HEK293 (cell line): ENCODE data around the gene SLC38A3.

Experiments used
- BCL11B ChIP-seq: fragments of 450-650 bp; formaldehyde crosslinking; IDR thresholded peaks from 2 replicates; pipeline ENCODE4 v1.5.1; 2016; ENCODE audit warnings: low read depth, missing biosample characterization, missing genetic modification characterization
- CTCF ChIP-seq: fragments of 450-650 bp; formaldehyde crosslinking; IDR thresholded peaks from 2 replicates; pipeline ENCODE4 v1.5.1; 2016; ENCODE audit warnings: missing biosample characterization, missing genetic modification characterization
- GLIS1 ChIP-seq: fragments of 450-650 bp; formaldehyde crosslinking; IDR thresholded peaks from 2 replicates; pipeline ENCODE4 v1.5.1; 2016; ENCODE audit warnings: missing biosample characterization, missing genetic modification characterization
- KLF9 ChIP-seq: fragments of 450-650 bp; formaldehyde crosslinking; IDR thresholded peaks from 2 replicates; pipeline ENCODE4 v1.5.1; 2016; ENCODE audit warnings: missing biosample characterization, missing genetic modification characterization, low read depth
- OVOL3 ChIP-seq: fragments of 450-650 bp; formaldehyde crosslinking; IDR thresholded peaks from 2 replicates; pipeline ENCODE4 v1.5.1; 2016; ENCODE audit warnings: missing biosample characterization, missing genetic modification characterization
- SCRT2 ChIP-seq: fragments of 450-650 bp; formaldehyde crosslinking; IDR thresholded peaks from 2 replicates; pipeline ENCODE4 v1.5.1; 2016; ENCODE audit warnings: missing biosample characterization, missing genetic modification characterization
- WT1 ChIP-seq: fragments of 450-650 bp; formaldehyde crosslinking; IDR thresholded peaks from 2 replicates; pipeline ENCODE4 v1.5.1; 2016; ENCODE audit warnings: missing biosample characterization, missing genetic modification characterization
- ZBTB1 ChIP-seq: fragments of 450-650 bp; formaldehyde crosslinking; IDR thresholded peaks from 2 replicates; pipeline ENCODE4 v1.5.1; 2016; ENCODE audit warnings: missing biosample characterization, missing genetic modification characterization
- ZBTB17 ChIP-seq: fragments of 450-650 bp; formaldehyde crosslinking; IDR thresholded peaks from 2 replicates; pipeline ENCODE4 v1.5.1; 2016; ENCODE audit warnings: missing biosample characterization, missing genetic modification characterization
- ZFP69B ChIP-seq: fragments of 450-650 bp; formaldehyde crosslinking; IDR thresholded peaks from 2 replicates; pipeline ENCODE4 v1.5.1; 2016; ENCODE audit warnings: missing biosample characterization, missing genetic modification characterization
- ZIC2 ChIP-seq: fragments of 450-650 bp; formaldehyde crosslinking; IDR thresholded peaks from 2 replicates; pipeline ENCODE4 v1.5.1; 2016; ENCODE audit warnings: missing biosample characterization, missing genetic modification characterization
- ZNF211 ChIP-seq: fragments of 450-650 bp; formaldehyde crosslinking; IDR thresholded peaks from 2 replicates; pipeline ENCODE4 v1.5.1; 2016; ENCODE audit warnings: low read depth, missing biosample characterization, missing genetic modification characterization
- ZNF214 ChIP-seq: fragments of 450-650 bp; formaldehyde crosslinking; IDR thresholded peaks from 2 replicates; pipeline ENCODE4 v1.5.1; 2017; ENCODE audit warnings: missing biosample characterization, mild to moderate bottlenecking, missing genetic modification characterization, borderline replicate concordance
- ZNF24 ChIP-seq: fragments of 450-650 bp; formaldehyde crosslinking; IDR thresholded peaks from 2 replicates; pipeline ENCODE4 v1.5.1; 2016; ENCODE audit warnings: missing biosample characterization, missing genetic modification characterization
- ZNF266 ChIP-seq: fragments of 450-650 bp; formaldehyde crosslinking; IDR thresholded peaks from 2 replicates; pipeline ENCODE4 v1.5.1; 2016; ENCODE audit warnings: missing biosample characterization, missing genetic modification characterization, low read depth
- ZNF335 ChIP-seq: fragments of 450-650 bp; formaldehyde crosslinking; conservative IDR thresholded peaks from 2 replicates; pipeline ENCODE4 v1.5.1; 2016; ENCODE audit warnings: missing biosample characterization, missing genetic modification characterization
- ZNF560 ChIP-seq: fragments of 450-650 bp; formaldehyde crosslinking; IDR thresholded peaks from 2 replicates; pipeline ENCODE4 v1.5.1; 2017; ENCODE audit warnings: missing biosample characterization, missing genetic modification characterization, borderline replicate concordance
- ZNF596 ChIP-seq: fragments of 450-650 bp; IDR thresholded peaks from 2 replicates; pipeline ENCODE4 v1.5.0; 2018; ENCODE audit warnings: missing biosample characterization, mild to moderate bottlenecking, missing genetic modification characterization, moderate library complexity
- ZNF623 ChIP-seq: fragments of 450-650 bp; formaldehyde crosslinking; IDR thresholded peaks from 2 replicates; pipeline ENCODE4 v1.5.1; 2016; ENCODE audit warnings: missing biosample characterization, missing genetic modification characterization
- ZNF658 ChIP-seq: fragments of 450-650 bp; formaldehyde crosslinking; IDR thresholded peaks from 2 replicates; pipeline ENCODE4; 2016; ENCODE audit warnings: missing biosample characterization, missing genetic modification characterization
- ZNF660 ChIP-seq: fragments of 450-650 bp; IDR thresholded peaks from 2 replicates; pipeline ENCODE4 v1.5.1; 2018; ENCODE audit warnings: missing biosample characterization, mild to moderate bottlenecking, missing genetic modification characterization
- ZNF707 ChIP-seq: fragments of 450-650 bp; formaldehyde crosslinking; IDR thresholded peaks from 2 replicates; pipeline ENCODE4 v1.5.1; 2016; ENCODE audit warnings: missing biosample characterization, missing genetic modification characterization
- ZNF785 ChIP-seq: fragments of 450-650 bp; formaldehyde crosslinking; IDR thresholded peaks from 2 replicates; pipeline ENCODE4 v1.5.1; 2016; ENCODE audit warnings: missing biosample characterization, missing genetic modification characterization
- ZNF791 ChIP-seq: fragments of 450-650 bp; formaldehyde crosslinking; IDR thresholded peaks from 2 replicates; pipeline ENCODE4 v1.5.1; 2016; ENCODE audit warnings: missing biosample characterization, missing genetic modification characterization
- ZNF830 ChIP-seq: fragments of 450-650 bp; IDR thresholded peaks from 2 replicates; pipeline ENCODE4 v1.5.0; 2018; ENCODE audit warnings: missing biosample characterization, missing genetic modification characterization, low read depth, mild to moderate bottlenecking, moderate library complexity
- ZSCAN30 ChIP-seq: fragments of 450-650 bp; IDR thresholded peaks from 2 replicates; pipeline ENCODE4 v1.5.1; 2018; ENCODE audit warnings: missing biosample characterization, mild to moderate bottlenecking, missing genetic modification characterization, moderate library complexity
- TF ChIP-seq, protein P1 (sequence below): fragments of 450-650 bp; formaldehyde crosslinking; conservative IDR thresholded peaks from 2 replicates; pipeline ENCODE4 v1.5.1; 2016; ENCODE audit warnings: low read depth, missing biosample characterization, missing genetic modification characterization
- TF ChIP-seq, protein P2 (sequence below): fragments of 450-650 bp; formaldehyde crosslinking; IDR thresholded peaks from 2 replicates; pipeline ENCODE4 v1.5.1; 2016; ENCODE audit warnings: missing biosample characterization, missing genetic modification characterization
- TF ChIP-seq, protein P3 (sequence below): fragments of 450-650 bp; formaldehyde crosslinking; IDR thresholded peaks from 2 replicates; pipeline ENCODE4 v1.5.1; 2016; ENCODE audit warnings: missing biosample characterization, missing genetic modification characterization
- TF ChIP-seq, protein P4 (sequence below): fragments of 450-650 bp; formaldehyde crosslinking; IDR thresholded peaks from 2 replicates; pipeline ENCODE4 v1.5.1; 2017; ENCODE audit warnings: missing biosample characterization, missing genetic modification characterization

SLC38A3 gene

GRCh38 chr3:50245831-50246516 is 40.9 kb downstream of the SLC38A3 start (continued):
- TF ChIP-seq, protein P1, sequence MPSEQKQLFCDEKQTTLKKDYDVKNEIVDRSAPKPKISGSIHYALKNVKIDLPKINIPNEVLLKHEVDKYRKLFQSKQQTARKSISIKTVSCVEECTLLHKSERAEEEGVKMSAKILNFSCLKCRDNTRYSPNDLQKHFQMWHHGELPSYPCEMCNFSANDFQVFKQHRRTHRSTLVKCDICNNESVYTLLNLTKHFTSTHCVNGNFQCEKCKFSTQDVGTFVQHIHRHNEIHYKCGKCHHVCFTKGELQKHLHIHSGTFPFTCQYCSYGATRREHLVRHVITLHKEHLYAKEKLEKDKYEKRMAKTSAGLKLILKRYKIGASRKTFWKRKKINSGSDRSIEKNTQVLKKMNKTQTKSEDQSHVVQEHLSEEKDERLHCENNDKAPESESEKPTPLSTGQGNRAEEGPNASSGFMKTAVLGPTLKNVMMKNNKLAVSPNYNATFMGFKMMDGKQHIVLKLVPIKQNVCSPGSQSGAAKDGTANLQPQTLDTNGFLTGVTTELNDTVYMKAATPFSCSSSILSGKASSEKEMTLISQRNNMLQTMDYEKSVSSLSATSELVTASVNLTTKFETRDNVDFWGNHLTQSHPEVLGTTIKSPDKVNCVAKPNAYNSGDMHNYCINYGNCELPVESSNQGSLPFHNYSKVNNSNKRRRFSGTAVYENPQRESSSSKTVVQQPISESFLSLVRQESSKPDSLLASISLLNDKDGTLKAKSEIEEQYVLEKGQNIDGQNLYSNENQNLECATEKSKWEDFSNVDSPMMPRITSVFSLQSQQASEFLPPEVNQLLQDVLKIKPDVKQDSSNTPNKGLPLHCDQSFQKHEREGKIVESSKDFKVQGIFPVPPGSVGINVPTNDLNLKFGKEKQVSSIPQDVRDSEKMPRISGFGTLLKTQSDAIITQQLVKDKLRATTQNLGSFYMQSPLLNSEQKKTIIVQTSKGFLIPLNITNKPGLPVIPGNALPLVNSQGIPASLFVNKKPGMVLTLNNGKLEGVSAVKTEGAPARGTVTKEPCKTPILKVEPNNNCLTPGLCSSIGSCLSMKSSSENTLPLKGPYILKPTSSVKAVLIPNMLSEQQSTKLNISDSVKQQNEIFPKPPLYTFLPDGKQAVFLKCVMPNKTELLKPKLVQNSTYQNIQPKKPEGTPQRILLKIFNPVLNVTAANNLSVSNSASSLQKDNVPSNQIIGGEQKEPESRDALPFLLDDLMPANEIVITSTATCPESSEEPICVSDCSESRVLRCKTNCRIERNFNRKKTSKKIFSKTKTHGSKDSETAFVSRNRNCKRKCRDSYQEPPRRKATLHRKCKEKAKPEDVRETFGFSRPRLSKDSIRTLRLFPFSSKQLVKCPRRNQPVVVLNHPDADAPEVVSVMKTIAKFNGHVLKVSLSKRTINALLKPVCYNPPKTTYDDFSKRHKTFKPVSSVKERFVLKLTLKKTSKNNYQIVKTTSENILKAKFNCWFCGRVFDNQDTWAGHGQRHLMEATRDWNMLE (tag by site-specific recombination), result no peak
- TF ChIP-seq ZNF335 (tag by site-specific recombination) (peak; percentile 61), WT1 (tag by site-specific recombination) (no peak), ZIC2 (no peak), ZNF791 (tag by site-specific recombination) (no peak), ZNF830 (tag by site-specific recombination) (no peak), ZNF660 (tag by site-specific recombination) (peak; percentile 57; the same call in 1 of the 2 replicates), ZNF560 (no peak), ZFP69B (0 out of 2 replicates have a peak, but pooled peaks have one; percentile 15), ZNF785 (tag by site-specific recombination) (no peak), OVOL3 (tag by site-specific recombination) (no peak), ZBTB17 (no peak), KLF9 (tag by site-specific recombination) (no peak), ZNF211 (tag by site-specific recombination) (no peak), ZNF266 (tag by site-specific recombination) (no peak), ZSCAN30 (tag by site-specific recombination) (peak; percentile 61; the same call in 1 of the 2 replicates), ZNF214 (no peak), ZNF596 (no peak), BCL11B (tag by site-specific recombination) (no peak), CTCF (peak; percentile 87), GLIS1 (tag by site-specific recombination) (peak; percentile 33), ZNF707 (tag by site-specific recombination) (no peak), ZBTB1 (no peak), ZNF24 (peak; percentile 60; the same call in 1 of the 2 replicates), SCRT2 (tag by site-specific recombination) (0 out of 2 replicates have a peak, but pooled peaks have one; percentile 13), ZNF658 (tag by site-specific recombination) (no peak), ZNF623 (tag by site-specific recombination) (no peak)
- TF ChIP-seq, protein P2, sequence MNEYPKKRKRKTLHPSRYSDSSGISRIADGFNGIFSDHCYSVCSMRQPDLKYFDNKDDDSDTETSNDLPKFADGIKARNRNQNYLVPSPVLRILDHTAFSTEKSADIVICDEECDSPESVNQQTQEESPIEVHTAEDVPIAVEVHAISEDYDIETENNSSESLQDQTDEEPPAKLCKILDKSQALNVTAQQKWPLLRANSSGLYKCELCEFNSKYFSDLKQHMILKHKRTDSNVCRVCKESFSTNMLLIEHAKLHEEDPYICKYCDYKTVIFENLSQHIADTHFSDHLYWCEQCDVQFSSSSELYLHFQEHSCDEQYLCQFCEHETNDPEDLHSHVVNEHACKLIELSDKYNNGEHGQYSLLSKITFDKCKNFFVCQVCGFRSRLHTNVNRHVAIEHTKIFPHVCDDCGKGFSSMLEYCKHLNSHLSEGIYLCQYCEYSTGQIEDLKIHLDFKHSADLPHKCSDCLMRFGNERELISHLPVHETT (tag by site-specific recombination), result no peak
- TF ChIP-seq, protein P3, sequence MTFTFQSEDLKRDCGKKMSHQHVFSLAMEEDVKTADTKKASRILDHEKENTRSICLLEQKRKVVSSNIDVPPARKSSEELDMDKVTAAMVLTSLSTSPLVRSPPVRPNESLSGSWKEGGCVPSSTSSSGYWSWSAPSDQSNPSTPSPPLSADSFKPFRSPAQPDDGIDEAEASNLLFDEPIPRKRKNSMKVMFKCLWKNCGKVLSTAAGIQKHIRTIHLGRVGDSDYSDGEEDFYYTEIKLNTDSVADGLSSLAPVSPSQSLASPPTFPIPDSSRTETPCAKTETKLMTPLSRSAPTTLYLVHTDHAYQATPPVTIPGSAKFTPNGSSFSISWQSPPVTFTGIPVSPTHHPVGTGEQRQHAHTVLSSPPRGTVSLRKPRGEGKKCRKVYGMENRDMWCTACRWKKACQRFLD (tag by site-specific recombination), result no peak
- TF ChIP-seq, protein P4, sequence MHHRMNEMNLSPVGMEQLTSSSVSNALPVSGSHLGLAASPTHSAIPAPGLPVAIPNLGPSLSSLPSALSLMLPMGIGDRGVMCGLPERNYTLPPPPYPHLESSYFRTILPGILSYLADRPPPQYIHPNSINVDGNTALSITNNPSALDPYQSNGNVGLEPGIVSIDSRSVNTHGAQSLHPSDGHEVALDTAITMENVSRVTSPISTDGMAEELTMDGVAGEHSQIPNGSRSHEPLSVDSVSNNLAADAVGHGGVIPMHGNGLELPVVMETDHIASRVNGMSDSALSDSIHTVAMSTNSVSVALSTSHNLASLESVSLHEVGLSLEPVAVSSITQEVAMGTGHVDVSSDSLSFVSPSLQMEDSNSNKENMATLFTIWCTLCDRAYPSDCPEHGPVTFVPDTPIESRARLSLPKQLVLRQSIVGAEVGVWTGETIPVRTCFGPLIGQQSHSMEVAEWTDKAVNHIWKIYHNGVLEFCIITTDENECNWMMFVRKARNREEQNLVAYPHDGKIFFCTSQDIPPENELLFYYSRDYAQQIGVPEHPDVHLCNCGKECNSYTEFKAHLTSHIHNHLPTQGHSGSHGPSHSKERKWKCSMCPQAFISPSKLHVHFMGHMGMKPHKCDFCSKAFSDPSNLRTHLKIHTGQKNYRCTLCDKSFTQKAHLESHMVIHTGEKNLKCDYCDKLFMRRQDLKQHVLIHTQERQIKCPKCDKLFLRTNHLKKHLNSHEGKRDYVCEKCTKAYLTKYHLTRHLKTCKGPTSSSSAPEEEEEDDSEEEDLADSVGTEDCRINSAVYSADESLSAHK (tag by site-specific recombination), result no peak
